HepG2 (cell line): ENCODE measurements around the gene SLC6A12. TPM values are rescaled to one million over a fixed set of nuclear protein-coding genes. Genes with fewer than 3 reads are reported as not detected.
A peak's percentile ranks its signal among the peaks of the same experiment; 100 is the strongest.

Experiments used
- ARHGAP35 ChIP-seq: sonication (generic); formaldehyde crosslinking; IDR thresholded peaks from 2 replicates; pipeline ENCODE4 v1.9.0; 2022; ENCODE audit warnings: mild to moderate bottlenecking, inconsistent platforms, moderate library complexity, missing genetic modification reagents, borderline replicate concordance
- CBX2 ChIP-seq, 2 experiments: fragments of 200-600 bp in 1 of 2; sonication (generic); formaldehyde crosslinking in 1 of 2; IDR thresholded peaks; 2 replicates each; pipeline versions ENCODE4 v1.7.0 to v1.8.1; 2018 to 2022; ENCODE audit warnings: low read depth in 2 of 2, low read length in 1 of 2, mild to moderate bottlenecking in 1 of 2, missing genetic modification reagents in 1 of 2
- DNMT3B ChIP-seq: conservative IDR thresholded peaks from 2 replicates; pipeline ENCODE4 v1.6.1; 2016; ENCODE audit warnings: missing biosample characterization, control low read depth
- DRAP1 ChIP-seq: IDR thresholded peaks from 2 replicates; pipeline ENCODE4 v1.6.1; 2016; ENCODE audit warnings: missing genetic modification reagents, missing compliant biosample characterization
- EEA1 ChIP-seq: sonication (generic); formaldehyde crosslinking; IDR thresholded peaks from 2 replicates; pipeline ENCODE4 v1.5.1; 2020; ENCODE audit warnings: mild to moderate bottlenecking, missing genetic modification reagents, borderline replicate concordance
- HMG20A ChIP-seq: IDR thresholded peaks from 2 replicates; pipeline ENCODE4 v1.6.1; 2016; ENCODE audit warnings: borderline replicate concordance
- HOXA3 ChIP-seq: sonication (generic); formaldehyde crosslinking; IDR thresholded peaks from 2 replicates; pipeline ENCODE4 v1.5.0; 2020; ENCODE audit warnings: missing genetic modification reagents
- HOXD1 ChIP-seq: sonication (generic); formaldehyde crosslinking; IDR thresholded peaks from 2 replicates; pipeline ENCODE4 v1.5.0; 2020; ENCODE audit warnings: missing genetic modification reagents
- JUN ChIP-seq: sonication (generic); formaldehyde crosslinking; IDR thresholded peaks from 2 replicates; pipeline ENCODE4 v1.4.0; 2020; ENCODE audit warnings: mild to moderate bottlenecking, missing genetic modification reagents
- MAFF ChIP-seq: IDR thresholded peaks from 2 replicates; pipeline ENCODE4 v1.6.1; 2011; ENCODE audit warnings: low read depth, low read length, improper control_type of control experiment
- PATZ1 ChIP-seq: sonication (generic); formaldehyde crosslinking; IDR thresholded peaks from 2 replicates; pipeline ENCODE4 v1.4.0; 2020; ENCODE audit warnings: missing genetic modification reagents
- PHF8 ChIP-seq: sonication (generic); formaldehyde crosslinking; IDR thresholded peaks from 2 replicates; pipeline ENCODE4 v1.5.0; 2020; ENCODE audit warnings: missing genetic modification reagents
- PPARG ChIP-seq: conservative IDR thresholded peaks from 2 replicates; pipeline ENCODE4 v1.6.1; 2016; ENCODE audit warnings: missing biosample characterization, missing genetic modification reagents
- RFX5 ChIP-seq: IDR thresholded peaks from 2 replicates; pipeline ENCODE4 v1.6.1; 2011; ENCODE audit warnings: low read depth, low read length, improper control_type of control experiment
- SIN3A ChIP-seq: IDR thresholded peaks from 2 replicates; pipeline ENCODE4 v1.6.1; 2011; ENCODE audit warnings: low read depth, mild to moderate bottlenecking, control low read depth, low read length, borderline replicate concordance
- SRY ChIP-seq: sonication (generic); formaldehyde crosslinking; IDR thresholded peaks from 2 replicates; pipeline ENCODE4 v1.8.0; 2022; ENCODE audit warnings: mild to moderate bottlenecking, missing genetic modification reagents
- TBP ChIP-seq: sonication (generic); formaldehyde crosslinking; IDR thresholded peaks from 2 replicates; pipeline ENCODE4 v1.5.0; 2020; ENCODE audit warnings: missing genetic modification reagents
- TCF7 ChIP-seq: sonication (generic); IDR thresholded peaks from 2 replicates; pipeline ENCODE4 v1.6.1; 2016; ENCODE audit warnings: antibody characterized with exemption, low read depth
- TRIM24 ChIP-seq: sonication (generic); formaldehyde crosslinking; IDR thresholded peaks from 2 replicates; pipeline ENCODE4 v1.8.0; 2022; ENCODE audit warnings: mild to moderate bottlenecking, missing genetic modification reagents
- YEATS4 ChIP-seq: sonication (generic); formaldehyde crosslinking; IDR thresholded peaks from 2 replicates; pipeline ENCODE4 v1.4.0; 2020; ENCODE audit warnings: missing genetic modification reagents, borderline replicate concordance
- ZIK1 ChIP-seq: sonication (generic); formaldehyde crosslinking; IDR thresholded peaks from 2 replicates; pipeline ENCODE4 v1.5.0; 2020; ENCODE audit warnings: mild to moderate bottlenecking, low read depth, missing genetic modification reagents, borderline replicate concordance
- ZNF282 ChIP-seq: fragments of 450-650 bp; IDR thresholded peaks from 2 replicates; pipeline ENCODE4 v1.6.1; 2018; ENCODE audit not compliant: partially characterized antibody
- ZNF44 ChIP-seq: sonication (generic); formaldehyde crosslinking; IDR thresholded peaks from 2 replicates; pipeline ENCODE4 v1.5.1; 2020; ENCODE audit warnings: mild to moderate bottlenecking, missing genetic modification reagents
- ZNF564 ChIP-seq: sonication (generic); formaldehyde crosslinking; IDR thresholded peaks from 2 replicates; pipeline ENCODE4 v1.8.1; 2023; ENCODE audit warnings: mild to moderate bottlenecking, missing genetic modification reagents
- ZNF672 ChIP-seq: sonication (generic); formaldehyde crosslinking; IDR thresholded peaks from 2 replicates; pipeline ENCODE4 v1.8.1; 2022; ENCODE audit warnings: missing genetic modification reagents
- ZNF891 ChIP-seq: sonication (generic); formaldehyde crosslinking; IDR thresholded peaks from 2 replicates; pipeline ENCODE4 v1.5.0; 2020; ENCODE audit warnings: mild to moderate bottlenecking, missing genetic modification reagents
- ZUFSP ChIP-seq: sonication (generic); formaldehyde crosslinking; IDR thresholded peaks from 2 replicates; pipeline ENCODE4 v1.9.0; 2021; ENCODE audit warnings: missing genetic modification reagents, mild to moderate bottlenecking, borderline replicate concordance
- polyA plus RNA-seq, 8 experiments: library from polyadenylated mRNA; depleted of rRNA in 3 of 8; stranded (reverse) in 7 of 8; unstranded in 1 of 8; fragments of >200 nt; fragmentation: Illumina TruSeq in 4 of 8; extraction: Trizol in 4 of 8; gene quantifications; 2 replicates each; pipeline versions ENCODE4 v1.2.1 to v1.2.3, GENCODE V29; 2011 to 2016; ENCODE audit warnings: low read depth in 4 of 8, missing spikeins in 1 of 8, mixed read lengths in 1 of 8; ENCODE audit not compliant: insufficient read depth in 1 of 8
- total RNA-seq, 5 experiments: library from RNA; depleted of rRNA; stranded (reverse); fragments of >200 nt; fragmentation: Illumina TruSeq; extraction: Trizol; gene quantifications; 2 replicates each; pipeline ENCODE4 v1.2.3, GENCODE V29; 2016; ENCODE audit warnings: low read depth in 1 of 5

The SLC6A12 gene
- total and polyA plus RNA-seq, 2 of the 13 experiments (the other 11 are each of a cell fraction or from before 2014, with no cell fraction given) = 3.7 to 18.8 TPM

- TF ChIP-seq EEA1 (CRISPR knock-in tag) = no peak
- TF ChIP-seq ZNF44 (CRISPR knock-in tag) = no peak; the same call in 1 of the 2 replicates
- TF ChIP-seq HMG20A (CRISPR knock-in tag) = peak; percentile 100
- peak; percentile 83; the same call in 1 of the 2 replicates for TF ChIP-seq SRY (CRISPR knock-in tag)
- peak; percentile 100 for TF ChIP-seq HOXD1
- no peak; the same call in 1 of the 2 replicates for TF ChIP-seq DNMT3B
- TF ChIP-seq ZNF672 (CRISPR knock-in tag) = no peak
- peak; percentile 93 for TF ChIP-seq ARHGAP35 (CRISPR knock-in tag)
- no peak for TF ChIP-seq ZUFSP (CRISPR knock-in tag)
- TF ChIP-seq YEATS4 = peak; percentile 66; the same call in 1 of the 2 replicates
- no peak for TF ChIP-seq ZNF282
- no peak; the same call in 1 of the 2 replicates for TF ChIP-seq DRAP1
- TF ChIP-seq TBP (CRISPR knock-in tag) = no peak
- TF ChIP-seq TRIM24 (CRISPR knock-in tag) = peak; percentile 75; the same call in 1 of the 2 replicates
- TF ChIP-seq PHF8 (CRISPR knock-in tag) = peak; percentile 70
- peak; percentile 61; the same call in 1 of the 2 replicates for TF ChIP-seq SIN3A
- TF ChIP-seq ZNF564 (CRISPR knock-in tag) = peak; percentile 80; the same call in 1 of the 2 replicates
- peak; percentile 97 for TF ChIP-seq ZNF891 (CRISPR knock-in tag)
- peak; percentile 97 for TF ChIP-seq JUN
- peak; percentile 91; the same call in 1 of the 2 replicates for TF ChIP-seq ZIK1 (CRISPR knock-in tag)
- peak; percentile 100 for TF ChIP-seq TCF7
- peak; percentile 23; the same call in 1 of the 2 replicates for TF ChIP-seq MAFF
- TF ChIP-seq HOXA3 = peak; percentile 93
- peak; percentile 92 for TF ChIP-seq PATZ1 (CRISPR knock-in tag)
- no peak for TF ChIP-seq CBX2 (IDR thresholded peaks at IDR 0.05; ENCODE audit: low read depth, low read length)
- TF ChIP-seq CBX2 (CRISPR knock-in tag; IDR thresholded peaks at IDR 0.05; ENCODE audit: low read depth) = peak; percentile 97
- peak; percentile 96 for TF ChIP-seq PPARG (CRISPR knock-in tag)
- no peak for TF ChIP-seq RFX5
These were observed 3.4 kb downstream of the SLC6A12 start (continued) for GRCh38 chr12:210277-211141.
